Transverse colon (tissue), 4 donors: Measurements from ENCODE around the gene SNAI3. TPM values are rescaled to one million over a fixed set of nuclear protein-coding genes. Genes with fewer than 3 reads are reported as not detected.

ENCODE experiments used
- DNase-seq: peaks from one replicate; pipeline ENCODE4 v3.0.0-alpha.2; 2019
- H3K27ac ChIP-seq, 4 donors: fragments of 200-600 bp; sonication (generic); 2 replicates each; pipeline ENCODE4 v1.5.1; 2016 to 2018; ENCODE audit warnings: inconsistent platforms in 4 of 4
- H3K27me3 ChIP-seq: fragments of 200-600 bp; sonication (generic); 2 replicates; pipeline ENCODE4 v1.5.1; 2017; ENCODE audit warnings: inconsistent platforms
- H3K36me3 ChIP-seq, 4 donors: fragments of 200-600 bp; sonication (generic); 2 replicates each; pipeline ENCODE4 v1.5.1; 2017 to 2019; ENCODE audit warnings: inconsistent platforms in 4 of 4
- H3K4me1 ChIP-seq, 4 donors: fragments of 200-600 bp; sonication (generic); 2 replicates each; pipeline ENCODE4 v1.5.1; 2017 to 2020; ENCODE audit warnings: inconsistent platforms in 4 of 4
- H3K4me3 ChIP-seq, 4 donors: fragments of 200-600 bp; sonication (generic); 1 replicate in 1 of 4; 2 replicates in 3 of 4; pipeline versions ENCODE4 v1.5.1 to v1.6.1; 2017 to 2019; ENCODE audit warnings: inconsistent platforms in 4 of 4
- H3K9me3 ChIP-seq, 2 donors: fragments of 200-600 bp; sonication (generic); 2 replicates each; pipeline ENCODE4 v1.5.1; 2017 to 2019; ENCODE audit warnings: inconsistent platforms in 2 of 2
- CTCF ChIP-seq, 5 experiments: fragments of 200-600 bp in 3 of 5; fragments of 450-650 bp in 2 of 5; sonication (generic) in 3 of 5; IDR thresholded peaks; 1 replicate in 2 of 5; 2 replicates in 3 of 5; pipeline ENCODE4 v1.5.1; 2016 to 2017; ENCODE audit warnings: antibody characterized with exemption in 5 of 5, inconsistent platforms in 3 of 5, mild to moderate bottlenecking in 2 of 5, moderate library complexity in 1 of 5
- EP300 ChIP-seq: sonication (generic); formaldehyde crosslinking; IDR thresholded peaks from one replicate; pipeline ENCODE4 v1.6.1; 2017; ENCODE audit warnings: antibody characterized with exemption, low read depth
- POLR2A ChIP-seq: fragments of 450-650 bp; IDR thresholded peaks from one replicate; pipeline ENCODE4 v1.6.1; 2016; ENCODE audit warnings: antibody characterized with exemption, mild to moderate bottlenecking, moderate library complexity
- POLR2AphosphoS5 ChIP-seq, 3 donors: sonication (generic); formaldehyde crosslinking; IDR thresholded peaks; one replicate each; pipeline ENCODE4 v1.6.1; 2016; ENCODE audit warnings: antibody characterized with exemption in 3 of 3
- WGBS, 2 donors: methylation state at CpG; one replicate each; pipeline ENCODE4 v1.1.5; 2018; ENCODE audit warnings: low coverage in 1 of 2; 5-methylcytosine and 5-hydroxymethylcytosine counted together
- in situ Hi-C, 4 donors: fragments of 200-750 bp; cut with MboI; loops; one replicate each; pipeline versions ENCODE4 v1.15.0 to v1.15.1; 2017; ENCODE audit warnings: low sequenced_read_pairs in 3 of 4, low pct_ligation_motif_present in 1 of 4, low pct_unique_long_range_greater_than_20kb in 1 of 4
- intact Hi-C: fragments of 100-400 bp; cut with DNase I; formaldehyde crosslinking; loops from one replicate; pipeline ENCODE4 v1.15.1; 2023; ENCODE audit warnings: low total_unique reads
- total RNA-seq, 4 donors: library from RNA; depleted of rRNA; stranded (reverse); fragments of >200 nt; gene quantifications; one replicate each; pipeline ENCODE4 v1.1.0, GENCODE V29; 2016

SNAI3 gene
- total RNA-seq, 4 donors from 2014 or later: 0.27 to 2.9 (median 0.75) TPM; not detected in 1

GRCh38 chr16:88631920-88632586 lies 54.3 kb downstream of the SNAI3 start:
- H3K9me3 ChIP-seq: no peaks in the 10 kb centered on the region
- H3K4me3 ChIP-seq: no peak overlapping the region
- in situ Hi-C loops (no loop called here), intact Hi-C loops (no loop called here)
- peaks cover 0 to 23% (median 7%) of the 10 kb centered on the region in 4 donors for H3K36me3 ChIP-seq
- WGBS, 2 donors: 91% methylated on average over 22 of the region's 30 CpGs; no CpG with 5 or more reads in 1 of the 2 donors
- H3K4me1 ChIP-seq: peaks cover 4 to 17% (median 15%) of the 10 kb centered on the region in 4 donors
- H3K27ac ChIP-seq: no peak overlapping the region
- H3K27me3 ChIP-seq: peaks cover 24% of the 10 kb centered on the region
- no peak for TF ChIP-seq CTCF (IDR thresholded peaks at IDR 0.05)
- TF ChIP-seq POLR2A: no peak
- no peak for TF ChIP-seq EP300
- no peak for TF ChIP-seq POLR2AphosphoS5 (IDR thresholded peaks at IDR 0.05)
- DNase-seq: no peak

GRCh38 chr16:88631384-88631783 lies 54.9 kb downstream of the SNAI3 start:
- Histone ChIP-seq H3K36me3 (peaks cover 0 to 23% (median 7%) of the 10 kb centered on the region in 4 donors), H3K4me1 (peaks cover 4 to 17% (median 15%) of the 10 kb centered on the region in 4 donors), H3K9me3 (no peaks in the 10 kb centered on the region), H3K4me3 (no peak overlapping the region), H3K27ac (no peak overlapping the region), H3K27me3 (peaks cover 18% of the 10 kb centered on the region)
- TF ChIP-seq POLR2AphosphoS5 (IDR thresholded peaks at IDR 0.05) (no peak), POLR2A (no peak), CTCF (IDR thresholded peaks at IDR 0.05) (no peak), EP300 (no peak)
- 70 to 83% methylated on average over 8 to 16 of the region's 16 CpGs for WGBS, 2 donors
- intact Hi-C loops: no loop called here
- DNase-seq: no peak
- in situ Hi-C loops: no loop called here

- intact Hi-C loops (no loop called here), in situ Hi-C loops (no loop called here)
- Histone ChIP-seq H3K4me1 (peaks cover 4 to 17% (median 15%) of the 10 kb centered on the region in 4 donors), H3K27me3 (peaks cover 15% of the 10 kb centered on the region), H3K9me3 (no peaks in the 10 kb centered on the region), H3K4me3 (no peak overlapping the region), H3K36me3 (peaks cover 0 to 23% (median 7%) of the 10 kb centered on the region in 4 donors), H3K27ac (no peak overlapping the region)
- WGBS, 2 donors: 92% methylated on average over 23 of the region's 23 CpGs; no CpG with 5 or more reads in 1 of the 2 donors
- DNase-seq: no peak
- TF ChIP-seq EP300 (no peak), CTCF (IDR thresholded peaks at IDR 0.05) (no peak), POLR2AphosphoS5 (IDR thresholded peaks at IDR 0.05) (no peak), POLR2A (no peak)
Observed at GRCh38 chr16:88630941-88631340, 55.4 kb downstream of the SNAI3 start.

GRCh38 chr16:88630433-88630832 lies 55.9 kb downstream of the SNAI3 start:
- Histone ChIP-seq H3K27ac (no peak overlapping the region), H3K36me3 (peaks cover 0 to 23% (median 7%) of the 10 kb centered on the region in 4 donors), H3K4me1 (peaks cover 4 to 17% (median 15%) of the 10 kb centered on the region in 4 donors), H3K9me3 (no peaks in the 10 kb centered on the region), H3K4me3 (no peak overlapping the region), H3K27me3 (peaks cover 10% of the 10 kb centered on the region)
- no peak for DNase-seq
- TF ChIP-seq POLR2AphosphoS5 (IDR thresholded peaks at IDR 0.05) (no peak), CTCF (IDR thresholded peaks at IDR 0.05) (no peak)
- intact Hi-C loops: no loop called here
- WGBS, 2 donors: 90% methylated on average over 9 of the region's 12 CpGs; no CpG with 5 or more reads in 1 of the 2 donors
- in situ Hi-C loops: no loop called here
